Astrocyte of the spinal cord (primary cell): ENCODE results near the gene EHBP1.

Experiments
- DNase-seq: peaks from one replicate; pipeline ENCODE4 v3.0.0; 2011; ENCODE audit warnings: low read depth, low spot score
- H3K4me3 ChIP-seq: 2 replicates; pipeline ENCODE4 v1.5.1; 2011; ENCODE audit warnings: low read depth, mild to moderate bottlenecking, low read length, moderate library complexity
- CTCF ChIP-seq: IDR thresholded peaks from 2 replicates; pipeline ENCODE4 v1.5.1; 2012; ENCODE audit warnings: low read depth, mild to moderate bottlenecking, low read length, inconsistent platforms
- in situ Hi-C: cut with HindIII; loops from 2 replicates; pipeline ENCODE4 v1.10.0; 2017; ENCODE audit warnings: low sequenced_read_pairs

The EHBP1 gene

GRCh38 chr2:62727259-62727867 is 21.9 kb downstream of the EHBP1 start:
- no peak for TF ChIP-seq CTCF
- H3K4me3 ChIP-seq, result no peak overlapping the region
- DNase-seq, result no peak
- in situ Hi-C loops, result no loop called here

- TF ChIP-seq CTCF, result no peak
- DNase-seq, result no peak
- in situ Hi-C loops, result no loop called here
- H3K4me3 ChIP-seq, result no peak overlapping the region
Observed at GRCh38 chr2:62727876-62728566, 22.5 kb downstream of the EHBP1 start.

GRCh38 chr2:62731275-62731674 is 25.8 kb downstream of the EHBP1 start:
- no peak for DNase-seq
- TF ChIP-seq CTCF, result no peak
- H3K4me3 ChIP-seq, result no peak overlapping the region
- in situ Hi-C loops, result no loop called here

GRCh38 chr2:62732262-62732777 is 26.8 kb downstream of the EHBP1 start:
- no peak for TF ChIP-seq CTCF
- in situ Hi-C loops, result no loop called here
- DNase-seq, result no peak
- H3K4me3 ChIP-seq, result no peak overlapping the region

- DNase-seq, result no peak
- TF ChIP-seq CTCF, result no peak
- no peak overlapping the region for H3K4me3 ChIP-seq
- in situ Hi-C loops, result no loop called here
Observed at GRCh38 chr2:62733546-62733945, 28.0 kb downstream of the EHBP1 start.

- in situ Hi-C loops, result no loop called here
- TF ChIP-seq CTCF, result no peak
- no peak for DNase-seq
- H3K4me3 ChIP-seq, result no peak overlapping the region
Observed at GRCh38 chr2:62736899-62737559, 31.5 kb downstream of the EHBP1 start.
